ENCODE data around the gene NSD1. TPM values are rescaled to one million over a fixed set of nuclear protein-coding genes. Genes with fewer than 3 reads are reported as not detected.

Gene NSD1
- total RNA-seq, 1 experiment from 2014 or later = 43.4 TPM

- H3K36me3 ChIP-seq (replicated peaks; ENCODE audit: control insufficient read depth, insufficient read depth, low read length) = no peaks in the 10 kb centered on the region
- peaks cover 5% of the 10 kb centered on the region; the same call in 1 of the 2 replicates for H3K27me3 ChIP-seq (ENCODE audit: control insufficient read depth, insufficient read depth, low read length)
- peak; percentile 95 for DNase-seq
- H3K4me3 ChIP-seq (ENCODE audit: insufficient read depth, low read depth, low read length) = no peak overlapping the region
Observed at GRCh38 chr5:177111720-177112394, 21.7 kb upstream of the NSD1 start.

DNA sequence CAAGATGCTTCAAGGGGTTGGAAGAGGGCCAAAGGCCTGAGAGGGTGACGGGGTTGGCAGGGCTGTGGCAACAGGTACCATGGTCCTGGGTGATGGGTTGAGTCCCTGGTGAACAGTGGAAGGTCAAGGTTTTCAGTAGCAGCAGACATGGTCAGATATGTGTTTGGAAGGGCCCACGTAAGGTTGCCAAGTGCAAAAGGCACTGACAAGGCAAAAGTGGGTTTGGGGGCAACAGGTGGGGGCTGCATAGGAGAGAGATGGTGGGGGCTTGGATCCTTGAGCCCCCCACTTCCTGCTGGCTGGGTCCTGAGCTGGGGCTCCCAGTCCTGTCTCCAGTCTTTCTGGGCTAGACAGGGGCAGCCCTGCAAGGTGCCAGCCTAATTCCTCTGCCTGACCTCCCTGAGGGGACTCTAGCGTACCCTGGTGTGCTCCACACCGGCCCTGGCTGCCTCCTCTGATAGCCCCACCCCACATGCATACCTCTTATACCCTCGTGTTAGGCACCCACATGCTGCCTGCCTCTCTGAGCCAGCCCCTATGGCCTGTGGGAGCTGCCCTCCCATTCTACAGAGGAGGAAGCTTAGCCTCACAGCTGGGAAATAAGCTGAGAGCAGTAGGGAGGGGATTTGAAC, 20.9 kb upstream of the NSD1 start:
- no peaks in the 10 kb centered on the region for H3K36me3 ChIP-seq (replicated peaks; ENCODE audit: control insufficient read depth, insufficient read depth, low read length)
- H3K4me3 ChIP-seq (ENCODE audit: insufficient read depth, low read depth, low read length) = no peak overlapping the region
- no peak for DNase-seq
- H3K27me3 ChIP-seq (ENCODE audit: control insufficient read depth, insufficient read depth, low read length) = peaks cover 5% of the 10 kb centered on the region; the same call in 1 of the 2 replicates

DNA sequence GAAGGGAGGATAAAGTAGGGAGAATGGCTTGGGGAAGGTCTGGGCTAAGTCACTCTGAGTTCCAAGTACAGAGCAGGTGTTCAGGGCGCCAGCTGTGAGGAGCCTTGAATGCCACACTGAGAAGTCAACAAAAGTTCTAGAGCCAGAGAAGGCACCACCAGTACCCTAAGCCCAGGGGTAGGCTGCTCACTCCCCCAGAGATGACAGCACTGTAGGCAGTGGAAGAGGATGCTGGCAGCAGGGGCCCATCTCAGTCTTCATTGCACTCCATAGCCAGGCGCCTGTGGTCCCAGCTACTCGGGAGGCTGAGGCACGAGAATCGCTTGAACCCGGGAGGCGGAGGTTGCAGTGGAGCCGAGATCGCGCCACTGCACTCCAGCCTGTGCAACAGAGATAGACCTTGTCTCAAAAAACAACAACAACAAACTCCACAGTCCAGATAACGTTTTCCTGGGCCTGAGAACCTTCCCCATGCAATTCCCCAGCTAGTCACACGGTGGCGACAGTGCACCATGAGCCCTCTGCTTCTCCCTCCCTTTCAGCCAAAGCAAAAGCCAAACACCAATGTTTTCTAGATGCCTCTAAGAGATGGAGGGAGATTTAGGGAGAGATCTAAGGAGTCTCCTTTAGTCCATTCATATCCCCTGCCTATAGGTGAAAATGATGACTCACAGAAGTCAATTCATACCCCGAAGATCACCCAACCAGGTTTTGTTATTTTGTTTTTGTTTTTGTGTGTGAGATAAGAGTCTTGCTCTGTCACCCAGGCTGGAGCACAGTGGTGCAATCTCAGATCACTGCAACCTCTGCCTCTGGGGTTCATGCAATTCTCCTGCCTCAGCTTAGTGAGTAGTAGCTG, 19.8 kb upstream of the NSD1 start:
- Histone ChIP-seq H3K4me3 (ENCODE audit: insufficient read depth, low read depth, low read length) (no peak overlapping the region), H3K36me3 (replicated peaks; ENCODE audit: control insufficient read depth, insufficient read depth, low read length) (no peaks in the 10 kb centered on the region), H3K27me3 (ENCODE audit: control insufficient read depth, insufficient read depth, low read length) (peaks cover 5% of the 10 kb centered on the region; the same call in 1 of the 2 replicates)
- DNase-seq = peak; percentile 92

GRCh38 chr5:177116631-177117373, 16.8 kb upstream of the NSD1 start:
- DNase-seq = peak; percentile 98
- Histone ChIP-seq H3K36me3 (replicated peaks; ENCODE audit: control insufficient read depth, insufficient read depth, low read length) (no peaks in the 10 kb centered on the region), H3K27me3 (ENCODE audit: control insufficient read depth, insufficient read depth, low read length) (peaks cover 5% of the 10 kb centered on the region; the same call in 1 of the 2 replicates), H3K4me3 (ENCODE audit: insufficient read depth, low read depth, low read length) (peak overlapping the region; percentile 9; the same call in 1 of the 2 replicates)

DNA sequence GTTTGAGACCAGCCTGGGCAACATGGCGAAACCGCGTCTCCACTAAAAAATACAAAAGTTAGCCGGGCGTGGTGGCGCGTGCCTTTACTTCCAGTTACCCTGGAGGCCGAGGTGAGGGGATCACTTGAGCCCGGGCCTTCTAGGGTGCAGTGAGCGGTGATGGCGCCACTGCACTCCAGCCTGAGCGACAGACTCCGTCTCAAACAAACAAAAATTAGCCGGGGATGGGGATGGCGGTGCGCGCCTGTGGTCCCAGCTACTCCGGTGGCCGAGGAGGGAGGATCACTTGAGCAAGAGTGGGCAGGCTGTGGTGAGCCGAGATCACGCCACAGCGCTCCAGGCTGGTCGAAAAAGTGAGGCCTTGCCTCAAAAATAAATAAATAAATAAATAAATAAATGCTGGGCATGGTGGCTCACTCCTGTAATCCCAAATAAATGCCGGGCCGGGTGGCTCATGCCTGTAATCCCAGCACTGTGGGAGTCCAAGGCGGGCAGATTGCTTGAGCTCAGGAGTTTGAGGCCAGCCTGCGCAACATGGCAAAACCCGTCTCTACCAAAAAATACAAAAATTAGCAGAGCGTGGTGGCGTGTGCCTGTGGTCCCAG, 16.0 kb upstream of the NSD1 start:
- H3K36me3 ChIP-seq (replicated peaks; ENCODE audit: control insufficient read depth, insufficient read depth, low read length) = no peaks in the 10 kb centered on the region
- no peak for DNase-seq
- peaks cover 5% of the 10 kb centered on the region; the same call in 1 of the 2 replicates for H3K27me3 ChIP-seq (ENCODE audit: control insufficient read depth, insufficient read depth, low read length)
- H3K4me3 ChIP-seq (ENCODE audit: insufficient read depth, low read depth, low read length) = no peak overlapping the region

- DNase-seq = no peak
- Histone ChIP-seq H3K36me3 (replicated peaks; ENCODE audit: control insufficient read depth, insufficient read depth, low read length) (no peaks in the 10 kb centered on the region), H3K27me3 (ENCODE audit: control insufficient read depth, insufficient read depth, low read length) (no peaks in the 10 kb centered on the region), H3K4me3 (ENCODE audit: insufficient read depth, low read depth, low read length) (no peak overlapping the region)
Observed at GRCh38 chr5:177122566-177122965, 11.0 kb upstream of the NSD1 start.

DNA sequence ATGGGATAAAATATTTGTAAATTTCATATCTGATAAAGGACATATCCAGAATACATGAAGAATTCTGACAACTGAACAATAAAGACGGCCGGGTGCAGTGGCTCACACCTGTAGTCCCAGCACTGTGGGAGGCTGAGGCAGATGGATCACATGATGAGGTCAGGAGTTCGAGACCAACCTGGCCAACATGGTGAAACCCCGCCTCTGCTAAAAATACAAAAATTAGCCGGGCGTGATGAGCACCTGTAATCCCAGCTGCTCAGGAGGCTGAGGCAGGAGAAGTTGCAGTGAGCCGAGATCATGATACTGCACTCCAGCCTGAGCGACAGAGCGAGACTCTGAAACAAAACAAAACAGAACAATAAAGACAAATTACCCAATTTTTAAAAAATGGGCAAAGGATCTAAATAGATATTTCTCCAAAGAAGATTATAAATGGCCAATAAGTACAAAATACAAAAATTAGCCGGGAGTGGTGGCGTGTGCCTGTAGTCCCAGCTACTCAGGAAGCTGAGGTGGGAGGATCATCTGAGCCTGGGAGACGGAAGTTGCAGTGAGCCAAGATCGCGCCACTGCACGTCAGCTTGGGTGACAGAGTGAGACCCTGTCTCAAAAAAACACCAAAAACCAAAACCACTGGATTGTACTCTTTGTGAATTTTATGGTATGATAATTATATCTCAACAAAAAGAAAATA, 9.6 kb upstream of the NSD1 start:
- H3K4me3 ChIP-seq (ENCODE audit: insufficient read depth, low read depth, low read length) = no peak overlapping the region
- no peaks in the 10 kb centered on the region for H3K36me3 ChIP-seq (replicated peaks; ENCODE audit: control insufficient read depth, insufficient read depth, low read length)
- H3K27me3 ChIP-seq (ENCODE audit: control insufficient read depth, insufficient read depth, low read length) = no peaks in the 10 kb centered on the region
- DNase-seq = no peak

- peak; percentile 89 for DNase-seq
- Histone ChIP-seq H3K4me3 (ENCODE audit: insufficient read depth, low read depth, low read length) (no peak overlapping the region), H3K36me3 (replicated peaks; ENCODE audit: control insufficient read depth, insufficient read depth, low read length) (no peaks in the 10 kb centered on the region), H3K27me3 (ENCODE audit: control insufficient read depth, insufficient read depth, low read length) (no peaks in the 10 kb centered on the region)
Observed at GRCh38 chr5:177124486-177124991, 9.0 kb upstream of the NSD1 start.

GRCh38 chr5:177126771-177127170, 6.8 kb upstream of the NSD1 start:
- Histone ChIP-seq H3K4me3 (ENCODE audit: insufficient read depth, low read depth, low read length) (no peak overlapping the region), H3K36me3 (replicated peaks; ENCODE audit: control insufficient read depth, insufficient read depth, low read length) (no peaks in the 10 kb centered on the region), H3K27me3 (ENCODE audit: control insufficient read depth, insufficient read depth, low read length) (no peaks in the 10 kb centered on the region)
- DNase-seq = no peak

DNA sequence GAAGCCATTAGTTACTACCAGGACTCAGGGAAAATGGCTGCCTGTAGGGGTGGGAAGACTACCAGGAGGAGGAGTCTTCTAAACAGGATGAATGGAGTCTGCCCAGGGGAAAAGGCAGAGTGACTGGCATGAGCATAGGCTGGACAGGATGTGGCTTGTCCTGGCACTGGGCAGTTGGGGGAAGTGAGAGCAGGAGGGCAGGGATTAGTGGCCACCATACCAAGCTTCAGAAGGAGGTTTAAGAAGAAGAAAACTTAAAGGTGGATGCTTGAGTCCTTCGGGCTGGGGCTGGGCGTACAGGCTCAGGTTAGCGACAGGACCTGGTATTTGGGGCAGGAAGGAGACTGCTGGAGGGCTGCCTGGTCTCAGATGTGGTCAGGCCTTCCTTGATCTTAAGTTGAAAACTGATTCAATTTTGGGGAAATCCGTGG, 5.0 kb upstream of the NSD1 start:
- DNase-seq = no peak
- Histone ChIP-seq H3K36me3 (replicated peaks; ENCODE audit: control insufficient read depth, insufficient read depth, low read length) (no peaks in the 10 kb centered on the region), H3K4me3 (ENCODE audit: insufficient read depth, low read depth, low read length) (no peak overlapping the region), H3K27me3 (ENCODE audit: control insufficient read depth, insufficient read depth, low read length) (no peaks in the 10 kb centered on the region)

DNA sequence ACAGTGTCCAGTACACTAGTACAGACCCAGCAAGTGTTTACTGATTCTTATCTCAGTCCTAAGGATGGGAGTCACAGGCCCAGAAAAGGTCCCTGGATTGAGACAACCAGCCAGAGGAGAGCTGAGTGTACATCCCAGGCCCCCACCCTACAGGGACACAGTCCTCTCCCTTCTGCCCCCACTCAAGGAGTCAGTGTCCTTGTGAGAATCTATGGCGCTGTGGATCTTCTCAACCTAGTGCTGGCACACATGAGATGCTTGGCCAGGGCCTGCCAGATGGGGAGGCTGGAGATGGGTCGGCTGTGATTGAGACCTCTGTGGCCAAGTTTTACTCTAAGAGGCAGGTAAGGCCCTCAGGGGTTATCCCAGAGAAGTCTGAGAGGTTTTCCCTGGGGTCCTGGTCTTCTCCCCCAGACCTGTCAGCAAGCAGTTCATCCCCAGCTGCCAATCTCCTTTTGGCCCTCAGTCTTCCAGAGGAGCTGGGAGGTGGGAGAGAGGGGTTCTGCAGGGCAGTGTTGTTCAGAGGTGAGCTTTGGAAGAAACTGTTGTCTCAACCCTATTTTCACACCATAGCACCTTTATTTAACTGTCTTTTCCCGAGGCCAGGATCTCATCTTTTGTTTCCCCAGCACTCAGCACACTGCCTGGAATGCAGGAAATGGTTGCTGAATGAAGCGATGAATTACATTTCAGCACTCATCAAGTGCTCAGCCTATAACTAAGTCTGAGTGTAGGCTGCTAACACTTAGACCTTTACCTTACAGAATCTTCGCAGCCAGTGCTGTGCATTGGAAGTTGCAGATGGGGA, 3.2 kb upstream of the NSD1 start:
- Histone ChIP-seq H3K36me3 (replicated peaks; ENCODE audit: control insufficient read depth, insufficient read depth, low read length) (peaks cover 6% of the 10 kb centered on the region), H3K4me3 (ENCODE audit: insufficient read depth, low read depth, low read length) (no peak overlapping the region), H3K27me3 (ENCODE audit: control insufficient read depth, insufficient read depth, low read length) (no peaks in the 10 kb centered on the region)
- no peak for DNase-seq

- Histone ChIP-seq H3K36me3 (replicated peaks; ENCODE audit: control insufficient read depth, insufficient read depth, low read length) (peaks cover 11% of the 10 kb centered on the region), H3K4me3 (ENCODE audit: insufficient read depth, low read depth, low read length) (no peak overlapping the region), H3K27me3 (ENCODE audit: control insufficient read depth, insufficient read depth, low read length) (no peaks in the 10 kb centered on the region)
- DNase-seq = no peak
Observed at GRCh38 chr5:177131019-177131320, 2.6 kb upstream of the NSD1 start.
